ENCODE data around the gene OGT. TPM values are rescaled to one million over a fixed set of nuclear protein-coding genes. Genes with fewer than 3 reads are reported as not detected.
"Not testable (repeated sequence)": the region's sequence is repeated elsewhere in the genome, so short reads cannot be mapped to it uniquely, and the experiment has no call there.

The OGT gene
- total RNA-seq, 1 experiment from 2014 or later = 130 TPM

GRCh38 chrX:71496476-71496875, 36.4 kb upstream of the OGT start:
- no peaks in the 10 kb centered on the region for H3K9me3 ChIP-seq (ENCODE audit: low read depth, low read length, poor library complexity, severe bottlenecking)
- TF ChIP-seq CTCF (conservative IDR thresholded peaks at IDR 0.05; ENCODE audit: low read depth, low read length) (no peak), EZH2 (IDR thresholded peaks at IDR 0.05; ENCODE audit: borderline replicate concordance, low read depth, low read length, poor library complexity, severe bottlenecking) (no peak)
- H3K27me3 ChIP-seq (replicated peaks; ENCODE audit: insufficient read depth, low read depth, low read length, poor library complexity) = no peaks in the 10 kb centered on the region
- ChIA-PET POLR2A (ENCODE audit: low non-redundant PET) (no interaction called here), CTCF (no interaction called here)
- DNase-seq (ENCODE audit: low spot score) = no peak
- no TSS peak for BruUV-seq (replicated peaks)
- H3K4me1 ChIP-seq (ENCODE audit: insufficient read depth, low read length, poor library complexity, severe bottlenecking) = no peaks in the 10 kb centered on the region
- H3K36me3 ChIP-seq (ENCODE audit: insufficient read depth, low read length, poor library complexity, severe bottlenecking) = no peaks in the 10 kb centered on the region
- intact Hi-C loops (cut with micrococcal nuclease; ENCODE audit: unreplicated experiment) = no loop called here
- H3K4me3 ChIP-seq (ENCODE audit: low read depth, low read length, poor library complexity, severe bottlenecking) = no peak overlapping the region
- no peak overlapping the region for H3K27ac ChIP-seq (ENCODE audit: low read depth, low read length, poor library complexity, severe bottlenecking)

- POLR2A ChIA-PET (ENCODE audit: low non-redundant PET) = not testable (repeated sequence)
Measured at GRCh38 chrX:71502080-71502479, 30.8 kb upstream of the OGT start.

GRCh38 chrX:71504346-71504745, 28.6 kb upstream of the OGT start:
- POLR2A ChIA-PET (ENCODE audit: low non-redundant PET) = no interaction called here
- CTCF ChIA-PET = no interaction called here
- BruUV-seq (replicated peaks) = no TSS peak

More at GRCh38 chrX:71502080-71502479, 30.8 kb upstream of the OGT start:
- H3K36me3 ChIP-seq (ENCODE audit: insufficient read depth, low read length, poor library complexity, severe bottlenecking); intact Hi-C loops (cut with micrococcal nuclease; ENCODE audit: unreplicated experiment); H3K27ac ChIP-seq (ENCODE audit: low read depth, low read length, poor library complexity, severe bottlenecking); H3K4me3 ChIP-seq (ENCODE audit: low read depth, low read length, poor library complexity, severe bottlenecking); H3K4me1 ChIP-seq (ENCODE audit: insufficient read depth, low read length, poor library complexity, severe bottlenecking); H3K9me3 ChIP-seq (ENCODE audit: low read depth, low read length, poor library complexity, severe bottlenecking); CTCF ChIA-PET; H3K27me3 ChIP-seq (replicated peaks; ENCODE audit: insufficient read depth, low read depth, low read length, poor library complexity); DNase-seq (ENCODE audit: low spot score); BruUV-seq (replicated peaks): not testable (repeated sequence)

More at GRCh38 chrX:71504346-71504745, 28.6 kb upstream of the OGT start:
- no peak overlapping the region for H3K27ac ChIP-seq (ENCODE audit: low read depth, low read length, poor library complexity, severe bottlenecking)
- no peak overlapping the region for H3K4me3 ChIP-seq (ENCODE audit: low read depth, low read length, poor library complexity, severe bottlenecking)
- TF ChIP-seq CTCF (conservative IDR thresholded peaks at IDR 0.05; ENCODE audit: low read depth, low read length) (no peak), EZH2 (IDR thresholded peaks at IDR 0.05; ENCODE audit: borderline replicate concordance, low read depth, low read length, poor library complexity, severe bottlenecking) (no peak)
- intact Hi-C loops (cut with micrococcal nuclease; ENCODE audit: unreplicated experiment) = no loop called here
- no peak for DNase-seq (ENCODE audit: low spot score)
- H3K9me3 ChIP-seq (ENCODE audit: low read depth, low read length, poor library complexity, severe bottlenecking) = no peaks in the 10 kb centered on the region
- H3K4me1 ChIP-seq (ENCODE audit: insufficient read depth, low read length, poor library complexity, severe bottlenecking) = no peaks in the 10 kb centered on the region
- H3K36me3 ChIP-seq (ENCODE audit: insufficient read depth, low read length, poor library complexity, severe bottlenecking) = no peaks in the 10 kb centered on the region
- H3K27me3 ChIP-seq (replicated peaks; ENCODE audit: insufficient read depth, low read depth, low read length, poor library complexity) = no peaks in the 10 kb centered on the region
